Omental fat pad (tissue), 4 donors: ENCODE measurements around the gene INAFM1. TPM values are rescaled to one million over a fixed set of nuclear protein-coding genes. Genes with fewer than 3 reads are reported as not detected.
"Not testable (repeated sequence)": the region's sequence is repeated elsewhere in the genome, so short reads cannot be mapped to it uniquely, and the experiment has no call there.

ENCODE experiments used
- ATAC-seq: fragments of 150-250 bp; one replicate; pipeline ENCODE4 v1.9.1; 2016; ENCODE audit warnings: mild to moderate bottlenecking, moderate library complexity; ENCODE audit not compliant: low FRiP score
- DNase-seq: peaks from one replicate; pipeline ENCODE4 v3.0.0-alpha.2; 2019; ENCODE audit warnings: low spot score
- CTCF ChIP-seq, 3 donors: fragments of 450-650 bp; IDR thresholded peaks; one replicate each; pipeline ENCODE4 v1.5.1; 2016 to 2017; ENCODE audit warnings: antibody characterized with exemption in 3 of 3, mild to moderate bottlenecking in 3 of 3, moderate library complexity in 2 of 3
- total RNA-seq, 4 donors: library from RNA; depleted of rRNA; stranded (reverse); fragments of >200 nt; gene quantifications; one replicate each; pipeline ENCODE4 v1.1.0, GENCODE V29; 2016

INAFM1 gene
- total RNA-seq, 4 donors from 2014 or later, result 3.3 to 8.2 (median 5.7) TPM

GRCh38 chr19:47243364-47243775 lies 31.3 kb upstream of the INAFM1 start:
- no peak for TF ChIP-seq CTCF (IDR thresholded peaks at IDR 0.05)
- DNase-seq (no peak), ATAC-seq (no peak)

DNA sequence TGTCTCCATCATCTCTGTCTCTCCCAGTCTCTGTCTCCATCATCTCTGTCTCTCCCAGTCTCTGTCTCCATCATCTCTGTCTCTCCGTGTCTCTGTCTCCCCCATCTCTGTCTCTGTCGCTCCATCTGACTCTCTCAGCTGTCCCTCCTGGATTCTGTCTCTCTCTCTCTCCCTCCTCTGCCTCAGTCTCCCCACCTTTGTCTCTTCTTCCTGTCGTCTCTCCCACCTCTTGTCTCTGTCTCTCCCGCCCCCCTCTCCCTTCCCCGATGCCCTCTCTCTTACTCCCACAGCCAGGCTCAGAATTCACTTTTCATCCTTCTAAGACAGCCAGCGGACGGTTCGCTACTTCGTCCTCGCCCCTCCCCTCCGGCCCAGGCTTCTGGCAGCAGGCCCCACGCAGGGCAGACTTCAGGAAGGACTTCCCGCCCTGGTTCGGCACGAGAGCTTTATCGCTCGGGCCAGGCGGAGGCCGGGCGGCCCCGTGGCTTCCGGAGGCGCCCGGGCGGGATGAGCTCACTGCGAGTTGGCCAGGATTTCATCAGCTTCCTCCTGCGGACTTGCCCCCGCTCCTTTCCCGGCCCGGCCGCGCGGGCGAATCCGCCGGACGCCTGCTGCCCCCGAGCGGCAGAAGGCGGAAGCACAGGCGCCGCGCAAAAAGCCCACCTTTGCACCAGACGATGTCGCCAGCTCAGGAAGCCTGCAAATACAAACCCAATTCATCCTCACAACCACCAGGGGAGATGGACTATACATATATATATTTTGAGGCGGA lies 30.7 kb upstream of the INAFM1 start:
- DNase-seq (peak; percentile 51), ATAC-seq (peak; percentile 87)
- peak in 2 of 3 donors; percentile 81 to 97 for TF ChIP-seq CTCF (IDR thresholded peaks at IDR 0.05)

- DNase-seq (peak; percentile 63), ATAC-seq (no peak)
- peak in 2 of 3 donors; percentile 70 to 89 for TF ChIP-seq CTCF (IDR thresholded peaks at IDR 0.05)
These were observed 27.2 kb upstream of the INAFM1 start for GRCh38 chr19:47247308-47247990.

- not testable (repeated sequence) for ATAC-seq, DNase-seq
These were observed 21.7 kb upstream of the INAFM1 start for GRCh38 chr19:47253016-47253415.

DNA sequence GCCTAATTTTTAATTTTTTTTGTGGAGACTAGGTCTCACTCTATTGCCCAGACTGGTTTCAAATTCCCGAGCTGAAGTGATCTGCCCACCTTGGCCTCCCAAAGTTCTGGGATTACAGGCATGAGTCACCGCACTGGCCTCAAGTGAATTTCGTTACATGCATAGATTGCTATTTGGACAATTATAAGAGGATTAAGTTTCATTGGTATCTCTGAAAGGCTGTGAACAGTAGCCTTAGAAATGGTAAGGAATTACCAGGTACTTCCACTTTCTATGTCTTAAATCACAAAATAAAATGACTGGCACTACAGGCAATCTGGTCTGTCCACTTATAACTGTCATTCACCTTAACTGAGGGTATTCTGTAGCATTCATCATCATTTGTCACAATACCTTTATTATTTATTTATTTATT lies 21.2 kb upstream of the INAFM1 start:
- no peak for ATAC-seq
- no peak for TF ChIP-seq CTCF (IDR thresholded peaks at IDR 0.05)
- no peak for DNase-seq

GRCh38 chr19:47253970-47254369 lies 20.7 kb upstream of the INAFM1 start:
- no peak for TF ChIP-seq CTCF (IDR thresholded peaks at IDR 0.05)
- no peak for ATAC-seq
- DNase-seq, result no peak

- TF ChIP-seq CTCF (IDR thresholded peaks at IDR 0.05), result no peak
- peak; percentile 88 for DNase-seq
- peak; percentile 30 for ATAC-seq
These were observed 18.6 kb upstream of the INAFM1 start, which contains the start of gene CCDC9 for GRCh38 chr19:47255879-47256692. CCDC9 (plus strand) TSS chr19:47256525; CDS start chr19:47258401, 1,876 bp downstream.
